Activated gamma-delta T cell treated with anti-CD3 and anti-CD28 coated beads, Interleukin-2, amount 50 U/mL, for 16 hours (primary cell): ENCODE data around the gene NPHP1.
A peak's percentile ranks its signal among the peaks of the same experiment; 100 is the strongest.
"Not testable (repeated sequence)": the region's sequence is repeated elsewhere in the genome, so short reads cannot be mapped to it uniquely, and the experiment has no call there.

Experiments used
- DNase-seq: peaks from one replicate; pipeline ENCODE4 v3.0.0-alpha.2; 2020; ENCODE audit warnings: low read depth

NPHP1 gene

DNA sequence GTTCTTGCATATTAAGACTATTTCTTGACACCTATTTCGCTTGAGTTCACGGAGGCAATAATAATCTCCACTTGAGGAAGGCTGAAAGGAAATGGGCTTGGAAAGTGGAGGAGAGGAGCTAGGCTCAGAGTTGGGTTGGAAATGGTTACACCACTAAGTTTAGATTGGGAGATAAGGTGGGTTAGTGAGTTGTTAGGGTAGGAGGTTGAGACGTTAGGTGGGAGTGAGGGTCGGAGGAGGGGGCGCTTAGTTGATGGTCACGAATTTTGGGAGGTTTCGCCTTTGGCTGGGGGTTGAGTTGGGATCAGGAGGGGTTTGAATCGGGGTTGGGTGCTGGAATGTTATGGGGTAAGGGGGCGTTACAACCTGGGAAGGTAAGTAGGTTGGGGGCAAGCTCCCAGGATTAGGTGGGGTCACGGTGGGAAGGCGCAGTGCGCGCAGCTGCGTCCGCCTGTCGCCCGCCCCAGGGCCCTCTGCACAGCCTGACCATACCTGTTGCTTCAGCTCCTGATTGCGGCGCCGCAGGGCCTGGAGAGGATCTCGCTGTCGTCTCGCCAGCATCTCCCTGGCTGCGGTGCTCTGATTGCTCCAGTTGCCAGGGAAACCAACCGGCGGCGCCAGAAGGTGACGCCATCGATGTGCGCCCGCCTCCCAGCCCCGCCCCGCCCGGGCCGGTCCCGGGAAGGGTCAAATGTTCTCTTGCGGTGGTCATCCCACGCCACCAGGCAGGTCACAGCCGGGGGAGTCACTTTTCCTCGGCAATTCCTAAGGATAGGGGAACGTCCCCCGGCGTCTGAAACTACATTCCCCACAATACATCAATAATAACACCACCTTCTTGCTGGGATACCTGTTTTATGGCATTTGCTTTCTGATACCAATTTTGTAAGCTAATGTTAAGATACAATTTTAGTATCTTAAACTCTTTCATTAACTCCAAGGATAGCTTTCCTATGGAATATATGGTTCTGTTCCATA, at the start of gene NPHP1:
Gene NPHP1, minus strand, starts transcription at position 606 of the 978 bp plus-strand sequence. Its CDS starts 45 bp downstream, at position 561.
- peak; percentile 72 for DNase-seq

DNA sequence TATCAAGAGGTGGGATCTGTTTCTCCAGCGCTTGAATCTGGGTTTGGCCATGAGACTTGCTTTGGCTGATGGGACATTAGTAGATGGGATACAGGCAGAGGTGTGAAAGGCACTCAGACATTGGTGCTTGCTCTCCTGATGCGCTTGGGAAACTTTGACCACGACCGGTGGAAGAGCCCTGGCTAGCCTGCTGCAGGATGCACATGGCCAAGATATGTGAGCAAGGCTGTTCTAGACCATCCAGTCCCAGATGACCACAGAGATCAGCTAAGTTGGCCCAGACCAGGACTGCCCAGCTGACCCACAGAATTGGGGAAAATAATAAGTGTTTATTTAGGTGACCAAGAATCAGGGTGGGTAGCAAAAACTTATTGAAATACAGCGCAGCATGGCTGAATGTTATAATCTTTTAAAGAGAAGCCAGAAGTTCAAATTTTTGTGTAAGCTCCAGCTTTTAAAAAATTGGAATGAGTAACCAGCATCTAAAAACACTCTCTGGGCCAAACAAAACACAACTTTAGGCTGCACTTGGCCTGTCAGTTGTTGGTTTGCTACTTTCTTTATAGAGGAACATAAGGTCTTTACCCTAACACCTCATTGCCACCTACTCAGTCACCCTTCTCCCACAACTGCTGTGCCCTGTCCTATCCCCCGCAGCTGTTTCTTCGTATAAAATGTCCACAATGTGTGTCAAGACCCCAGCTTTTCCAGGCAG, 43.4 kb upstream of the NPHP1 start:
- DNase-seq, result not testable (repeated sequence)

DNA sequence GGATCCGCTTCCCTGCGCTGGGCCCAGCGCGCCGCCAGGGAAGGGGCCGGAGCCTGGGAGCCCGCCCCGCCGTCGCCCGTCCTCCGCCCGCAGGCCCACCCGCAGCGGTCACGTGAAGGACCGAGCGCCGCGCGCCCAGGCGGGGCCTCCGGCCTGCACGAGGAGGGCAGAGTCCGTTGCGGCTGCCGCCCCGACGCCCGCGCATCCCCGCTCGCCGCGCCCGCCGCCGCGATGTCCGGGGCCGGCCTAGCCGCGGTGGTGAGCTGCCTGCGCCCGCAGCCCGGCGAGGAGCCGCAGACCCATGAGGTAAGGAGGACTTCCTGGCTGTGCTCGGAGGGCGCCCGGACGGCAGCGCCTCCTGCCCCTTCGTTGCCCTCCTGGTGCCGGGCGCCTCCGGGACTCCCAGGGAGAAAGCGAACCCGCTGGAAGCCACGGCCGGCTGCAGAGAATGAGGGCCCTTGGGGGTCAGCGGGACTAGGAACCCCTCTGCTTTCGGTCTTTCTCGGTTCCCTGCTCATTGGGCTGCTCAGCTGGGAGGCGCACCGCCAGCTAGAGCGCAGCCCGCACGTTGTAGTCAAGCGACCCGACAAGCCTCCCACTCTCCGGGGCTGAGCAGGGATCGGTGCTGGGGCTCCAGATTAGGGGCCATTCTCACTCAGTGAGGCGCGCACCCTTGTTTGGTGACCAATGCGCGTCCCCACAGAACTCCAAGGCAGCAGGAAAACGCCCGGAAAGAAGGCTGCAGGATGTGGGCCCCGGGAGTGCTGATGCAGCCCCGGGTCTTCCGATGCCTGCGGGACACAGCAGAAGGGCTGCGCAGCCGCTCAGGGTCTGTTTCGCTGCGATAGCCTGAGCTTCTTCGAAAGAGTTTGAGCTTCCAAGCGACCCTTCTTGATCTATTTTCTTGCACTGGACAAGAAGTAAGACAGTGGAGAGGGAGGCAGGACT, 40.9 kb upstream of the NPHP1 start:
- DNase-seq, result not testable (repeated sequence)

DNA sequence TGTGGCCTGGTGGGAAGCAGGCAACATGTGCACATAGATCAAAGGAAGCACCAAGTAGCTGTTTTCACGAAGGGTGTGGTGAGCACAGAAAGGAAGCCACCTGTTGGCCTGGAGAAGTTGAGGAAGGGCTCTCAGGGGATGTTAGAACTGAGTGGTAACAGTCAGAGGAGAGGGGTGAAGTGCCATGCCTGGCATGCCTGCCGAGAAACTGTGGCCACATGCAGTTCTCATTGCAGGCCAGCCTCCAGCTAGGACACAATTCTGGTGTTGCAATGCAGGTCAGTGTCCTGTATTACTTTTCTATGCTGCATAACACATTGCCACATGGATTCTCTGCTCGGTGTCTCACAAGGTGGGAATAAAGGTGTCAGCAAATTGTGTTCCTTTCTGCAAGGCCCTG, 38.5 kb upstream of the NPHP1 start:
- DNase-seq, result not testable (repeated sequence)

DNA sequence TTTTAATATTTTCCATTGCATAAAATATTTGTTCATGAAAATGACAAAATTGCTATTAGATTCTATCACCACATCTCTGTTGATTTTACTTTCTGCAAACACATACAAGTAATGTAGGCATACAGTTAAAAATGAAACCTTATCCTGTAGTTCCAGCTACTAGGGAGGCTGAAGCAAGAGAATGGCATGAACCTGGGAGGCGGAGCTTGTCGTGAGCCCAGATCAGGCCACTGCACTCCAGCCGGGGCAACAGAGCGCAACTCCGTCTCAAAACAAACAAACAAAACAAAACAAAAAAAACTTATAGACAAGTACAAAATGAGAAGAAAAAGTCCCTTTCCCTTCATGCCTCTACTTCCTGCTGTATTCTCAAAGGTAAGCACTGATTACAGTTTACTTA, 29.7 kb upstream of the NPHP1 start:
- DNase-seq, result not testable (repeated sequence)

DNA sequence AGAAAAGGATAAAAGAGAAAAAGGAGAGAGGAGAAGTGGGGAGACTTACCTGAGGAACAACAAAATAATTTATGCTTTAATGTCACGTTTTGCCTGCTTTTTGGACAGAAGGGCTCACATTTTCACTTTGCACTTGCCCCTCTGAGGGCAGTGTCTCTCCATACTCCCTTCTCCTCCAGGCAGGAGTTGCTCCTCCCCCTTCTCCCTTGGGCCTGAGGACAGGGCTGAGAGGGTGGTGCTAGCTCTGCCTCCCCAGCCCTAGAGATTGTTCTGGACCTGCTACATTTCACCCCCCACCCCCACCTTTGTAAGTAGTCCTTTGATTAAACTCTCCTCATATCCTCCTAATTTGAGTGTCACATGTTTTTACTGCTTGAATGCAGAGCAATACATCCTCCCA, 25.1 kb upstream of the NPHP1 start:
- DNase-seq, result not testable (repeated sequence)

DNA sequence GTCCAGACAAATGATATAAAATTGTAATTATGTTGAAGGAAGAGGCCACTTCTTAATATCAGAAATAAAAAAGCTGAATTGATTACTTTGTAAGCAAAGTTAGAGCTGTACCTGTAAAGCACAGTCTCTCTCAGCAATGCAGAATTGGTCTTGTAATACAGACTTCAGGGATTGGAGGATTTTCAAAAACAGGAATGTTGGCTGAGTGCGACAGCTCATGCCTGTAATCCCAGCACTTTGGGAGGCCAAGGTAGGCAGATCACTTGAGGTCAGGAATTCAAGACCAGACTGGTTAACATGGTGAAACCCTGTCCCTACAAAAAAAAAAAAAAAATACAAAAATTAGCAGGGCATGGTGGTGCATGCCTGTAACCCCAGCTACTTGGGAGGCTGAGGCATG, 17.8 kb upstream of the NPHP1 start:
- DNase-seq, result not testable (repeated sequence)

DNA sequence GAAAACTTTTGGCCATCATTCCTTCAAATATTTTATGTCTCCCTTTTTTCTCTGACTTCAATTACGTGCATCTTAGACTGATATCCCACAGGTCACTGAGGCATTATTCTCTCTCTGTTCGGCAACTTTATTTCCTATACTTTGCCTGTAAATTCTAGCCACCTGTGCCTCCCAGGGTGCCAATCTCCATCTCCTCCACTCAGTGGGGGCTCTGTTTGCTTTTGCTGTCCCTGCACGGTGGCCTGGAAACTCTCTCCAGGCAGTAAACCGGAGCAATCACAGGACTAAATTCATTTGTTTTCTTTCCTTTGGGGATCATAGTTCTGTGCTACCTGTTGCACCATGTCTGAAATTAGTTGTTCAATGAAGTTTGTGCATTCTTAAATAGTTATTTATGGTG, 17.1 kb upstream of the NPHP1 start:
- DNase-seq, result no peak

DNA sequence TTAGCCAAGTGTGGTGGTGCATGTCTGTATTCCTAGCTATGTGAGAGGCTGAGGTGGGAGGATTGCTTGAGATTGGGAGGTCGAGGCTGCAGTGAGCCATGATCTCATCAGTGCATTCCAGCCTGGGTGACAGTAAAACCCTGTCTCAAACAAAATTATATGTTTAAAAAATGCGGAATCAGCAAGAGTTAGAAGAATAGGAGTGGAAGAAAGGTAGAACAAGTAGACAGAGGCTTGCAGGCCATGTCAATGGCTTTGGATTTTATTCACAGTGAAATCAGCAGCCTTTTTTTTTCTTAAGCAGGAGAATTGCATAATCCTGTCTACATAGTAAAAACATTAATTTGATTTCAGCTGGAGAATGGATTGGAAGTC, 15.4 kb upstream of the NPHP1 start:
- no peak for DNase-seq

DNA sequence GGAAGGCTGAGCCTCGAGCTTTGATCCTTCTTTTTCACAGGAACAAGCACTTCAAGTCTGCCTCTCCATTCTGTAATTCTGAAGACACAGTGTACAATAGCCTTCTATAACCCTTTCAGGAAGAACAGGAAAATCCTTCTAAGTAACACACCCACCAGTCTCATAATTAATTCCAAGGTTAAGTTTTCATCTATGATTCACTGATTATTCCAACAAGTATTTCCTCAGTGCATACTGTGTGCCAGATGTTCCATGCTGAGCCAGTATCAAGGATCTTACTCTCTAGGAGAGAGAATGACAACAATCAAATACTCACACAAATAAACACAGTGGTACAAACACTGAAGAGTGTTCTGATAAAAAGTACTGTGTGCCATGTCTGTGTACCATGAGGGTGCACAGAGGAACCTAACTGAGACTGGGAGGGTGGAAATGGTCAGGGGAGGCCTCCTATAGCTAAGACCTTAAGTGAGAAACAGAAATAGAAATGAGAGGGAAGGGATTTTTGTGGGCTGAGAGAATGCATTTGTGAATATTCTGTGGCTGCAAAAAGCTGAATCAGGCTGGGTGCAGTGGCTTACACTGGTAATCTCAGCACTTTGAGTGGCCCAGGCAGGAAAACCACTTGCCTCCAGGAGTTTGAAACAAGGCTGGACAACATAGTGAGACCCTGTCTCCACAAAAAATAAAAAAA, 14.8 kb upstream of the NPHP1 start:
- no peak for DNase-seq

DNA sequence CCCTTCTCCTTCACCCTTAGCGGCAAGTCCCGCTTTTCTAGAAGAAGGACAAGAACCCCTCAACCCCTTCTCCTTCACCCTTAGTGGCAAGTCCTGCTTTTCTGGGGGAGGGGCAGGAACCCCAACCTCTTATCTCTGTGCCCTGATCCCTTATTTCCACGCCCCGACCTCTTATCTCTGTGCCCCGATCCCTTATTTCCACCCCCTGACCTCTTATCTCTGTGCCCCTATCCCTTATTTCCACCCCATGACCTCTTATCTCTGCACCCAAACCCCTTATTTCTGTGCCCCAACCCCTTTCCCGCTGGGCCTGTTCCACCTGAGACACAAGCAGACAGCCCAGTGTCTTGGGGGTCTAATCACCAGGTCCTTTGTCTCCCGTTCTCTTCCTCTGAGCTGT, 14.1 kb upstream of the NPHP1 start:
- not testable (repeated sequence) for DNase-seq

DNA sequence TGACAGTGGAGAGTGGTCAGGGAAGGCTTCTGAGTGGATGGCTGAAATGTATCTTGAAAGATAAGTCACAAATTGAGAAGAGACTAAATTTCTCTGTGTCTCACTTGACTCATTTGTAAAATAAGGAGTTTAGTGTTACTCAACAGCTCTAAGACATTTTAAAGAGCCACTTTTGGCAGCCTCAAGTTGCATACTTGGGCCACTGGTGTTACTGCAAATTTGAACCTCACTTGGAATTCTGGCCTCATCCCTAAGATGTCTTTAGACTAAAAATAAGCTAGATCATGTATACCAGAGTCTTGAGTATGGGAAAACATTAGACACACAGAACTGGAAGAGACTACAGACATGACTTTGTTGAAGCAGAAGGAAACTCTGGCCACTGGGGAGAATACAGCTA, 12.0 kb upstream of the NPHP1 start:
- no peak for DNase-seq

DNA sequence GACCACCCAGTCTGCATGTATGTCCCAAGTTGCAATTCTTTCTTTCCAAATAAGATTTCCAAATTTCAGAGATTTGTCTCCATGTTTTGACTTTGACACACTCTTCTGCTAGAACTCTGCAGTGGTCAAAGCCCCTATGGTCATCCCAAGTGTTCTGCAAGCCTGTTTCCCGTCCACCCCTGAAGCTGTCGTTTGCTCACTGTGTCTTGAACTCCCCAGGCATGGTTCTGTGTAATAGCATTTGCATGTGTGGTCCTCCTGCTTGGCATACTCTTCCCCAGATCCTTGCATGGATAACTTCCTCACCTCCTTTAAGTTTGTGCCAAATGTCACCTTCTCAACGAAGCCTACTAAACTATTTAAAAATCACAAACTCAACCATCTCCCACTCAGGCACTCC, 11.4 kb upstream of the NPHP1 start:
- DNase-seq, result no peak

DNA sequence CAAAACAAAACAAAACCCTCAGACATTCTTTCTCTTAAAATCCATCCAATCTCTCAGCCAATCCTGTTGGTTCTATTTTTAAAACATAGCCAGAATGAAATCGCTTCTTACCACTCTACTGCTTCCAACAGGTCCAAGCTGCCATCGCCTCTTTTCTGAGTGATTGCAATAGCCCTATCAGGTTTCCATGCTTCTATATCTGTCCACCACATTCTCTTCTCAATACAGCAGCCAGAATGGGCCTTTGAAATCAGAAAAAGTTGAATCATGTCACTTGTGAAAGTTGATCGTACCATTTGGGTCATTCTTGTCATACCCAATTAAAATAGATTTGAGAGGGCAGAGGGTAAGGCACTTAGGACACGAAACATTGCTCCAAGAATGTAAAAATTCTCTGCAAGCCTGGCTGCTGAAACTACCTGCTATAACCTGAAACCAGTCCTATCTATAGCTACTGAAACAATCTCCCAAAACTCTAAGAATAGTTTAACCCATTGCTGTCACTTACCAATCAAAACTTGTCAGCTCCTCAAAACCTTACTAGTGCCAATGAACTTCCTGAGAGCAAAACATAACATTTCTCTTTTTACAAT, 10.8 kb upstream of the NPHP1 start:
- DNase-seq, result no peak

DNA sequence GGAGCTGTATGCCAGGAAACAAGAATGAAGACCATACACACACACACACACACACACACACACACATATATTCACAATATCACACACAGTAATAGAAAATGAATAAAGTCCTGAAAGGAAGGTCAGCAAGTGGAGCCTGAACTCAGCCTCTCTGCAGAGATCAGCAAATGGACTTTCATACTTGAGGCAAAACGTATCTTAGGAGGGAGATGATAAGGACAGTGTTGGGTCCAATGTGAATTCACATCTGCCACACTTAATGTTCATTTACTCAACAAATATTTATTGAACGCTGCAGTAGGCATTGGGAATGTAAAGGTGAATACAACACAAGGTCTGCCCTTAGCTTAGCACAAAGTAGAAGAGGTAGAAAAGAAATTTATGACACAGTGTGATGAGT, 10.3 kb upstream of the NPHP1 start:
- no peak for DNase-seq

DNA sequence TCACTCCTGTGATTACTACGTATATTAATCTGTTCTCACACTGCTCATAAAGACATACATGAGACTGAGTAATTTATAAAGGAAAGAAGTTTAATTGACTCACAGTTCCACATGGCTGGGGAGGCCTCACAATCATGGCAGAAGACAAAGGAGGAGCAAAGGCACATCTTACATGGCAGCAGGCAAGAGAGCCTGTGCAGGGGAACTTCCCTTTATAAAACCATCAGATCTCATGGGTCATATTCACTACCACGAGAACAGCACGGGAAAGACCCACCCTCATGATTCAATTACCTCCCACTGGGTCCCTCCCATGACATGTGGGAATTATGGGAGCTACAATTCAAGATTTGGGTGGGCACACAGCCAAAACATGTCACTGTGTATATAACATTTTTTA, 8.7 kb upstream of the NPHP1 start:
- DNase-seq, result not testable (repeated sequence)

DNA sequence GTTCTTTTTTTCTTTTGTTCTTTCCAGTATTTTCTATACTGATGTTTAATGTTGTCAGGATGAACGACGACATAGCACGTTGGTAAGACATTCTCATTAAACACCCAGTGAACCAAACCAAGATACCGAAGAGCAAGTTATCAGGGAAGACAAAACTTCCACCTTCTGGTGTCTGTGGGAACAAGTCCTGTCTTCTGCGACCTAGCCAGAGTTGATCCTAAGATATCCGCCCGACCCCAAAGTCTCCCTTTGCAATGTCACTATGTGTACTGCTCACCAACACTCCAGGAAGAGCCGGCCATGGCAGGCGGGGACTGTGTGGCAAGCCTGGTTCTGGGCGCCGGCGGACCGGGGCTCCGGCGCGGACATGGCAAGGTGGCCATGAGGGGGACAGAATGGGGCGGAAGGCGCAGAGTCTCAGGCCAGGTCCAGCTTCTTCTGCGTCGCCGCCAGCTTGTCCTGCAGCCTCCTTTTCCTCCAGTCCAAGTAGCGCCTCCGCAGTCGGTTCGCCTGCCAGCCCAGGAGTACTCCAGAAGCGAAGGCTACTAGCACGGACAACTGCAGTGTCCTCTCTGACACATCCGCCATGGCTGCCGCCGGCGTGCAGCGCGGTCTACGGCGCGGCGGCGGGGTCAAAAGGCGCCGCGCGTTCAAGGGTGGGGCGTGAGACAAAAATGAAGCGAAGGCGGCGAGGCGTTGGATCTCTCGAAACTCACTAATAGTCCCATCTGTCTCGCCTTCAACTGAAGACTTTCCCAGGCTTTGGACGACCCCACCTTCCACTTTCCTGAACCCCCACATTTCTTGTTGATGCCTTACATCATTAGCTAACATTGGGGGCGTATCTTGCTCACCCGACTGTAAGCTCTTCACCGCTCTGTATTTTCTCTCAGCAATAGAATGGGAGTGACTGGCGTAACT, 7.4 kb upstream of the NPHP1 start, which contains the start of gene MTLN:
Gene MTLN, minus strand, starts transcription at position 610 of the 921 bp plus-strand sequence. Its CDS starts 22 bp downstream, at position 588.
- peak; percentile 48 for DNase-seq

DNA sequence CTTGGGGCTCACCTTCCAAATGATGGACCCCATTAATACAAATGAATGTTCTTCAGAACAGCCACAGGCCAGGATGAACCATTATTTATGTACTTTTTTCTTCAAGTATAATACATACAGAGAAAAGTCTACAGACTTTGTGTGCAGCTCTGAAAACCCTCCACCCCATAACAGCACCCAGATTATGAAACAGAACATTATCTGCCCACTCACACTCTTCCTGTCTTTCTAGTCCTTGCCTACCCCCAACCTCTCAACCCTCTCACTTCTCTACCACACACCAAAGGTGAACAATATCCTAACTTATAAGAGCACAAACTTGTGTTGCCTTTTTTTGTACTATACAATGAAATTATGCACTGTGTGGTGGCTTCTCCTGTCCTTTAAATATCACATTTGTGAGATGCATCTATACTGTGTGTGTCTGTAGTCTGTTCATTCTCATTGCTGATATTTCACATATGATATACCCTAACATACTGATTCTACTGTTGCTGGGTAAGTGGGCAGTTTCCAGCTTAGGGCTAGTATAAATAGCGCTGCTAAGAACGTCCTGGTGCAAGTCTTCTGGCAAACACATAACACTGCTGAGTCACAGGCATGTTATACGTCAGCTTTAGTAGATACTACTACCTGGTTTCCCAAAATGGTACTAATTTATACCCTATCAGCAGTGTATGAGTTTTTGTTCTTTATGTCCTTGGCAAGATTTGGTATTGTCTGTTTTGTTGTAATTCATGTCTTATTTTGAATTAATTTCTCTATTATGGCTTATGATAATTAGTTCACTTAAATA, 1.0 kb upstream of the NPHP1 start:
- DNase-seq, result no peak

DNA sequence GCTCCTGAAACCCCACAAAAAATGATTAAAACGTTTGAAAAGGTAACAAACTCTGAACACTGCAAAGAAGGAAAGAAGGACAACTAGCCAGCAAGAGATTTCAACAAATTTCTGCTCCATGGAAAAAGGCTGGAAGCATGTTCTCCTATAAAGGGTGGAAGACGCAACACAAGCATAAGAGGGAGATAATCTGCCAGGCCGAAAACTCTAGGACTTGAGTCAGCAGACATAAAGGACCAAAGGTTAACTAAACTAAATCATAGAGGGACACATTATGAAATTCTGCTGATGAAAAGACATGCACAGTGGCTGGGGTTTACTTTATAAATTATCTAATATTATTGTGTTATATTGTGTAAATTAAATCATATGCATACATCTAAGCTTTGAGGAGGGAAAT, 6.8 kb downstream of the NPHP1 start:
- no peak for DNase-seq
